H9 (cell line): Measurements from ENCODE around the gene FBLN1. TPM values are rescaled to one million over a fixed set of nuclear protein-coding genes. Genes with fewer than 3 reads are reported as not detected.

ENCODE experiments used
- DNase-seq: peaks from one replicate; pipeline ENCODE4 v3.0.0-alpha.2; 2017
- H2AFZ ChIP-seq: one replicate; pipeline ENCODE4 v1.6.1; 2013; ENCODE audit warnings: mild to moderate bottlenecking, low read length, control low read depth, moderate library complexity
- H2AK5ac ChIP-seq: 2 replicates; pipeline ENCODE4 v1.6.1; 2013; ENCODE audit warnings: low read length, control low read depth, mixed read lengths; ENCODE audit not compliant: insufficient read length
- H2BK120ac ChIP-seq: one replicate; pipeline ENCODE4 v1.6.1; 2013; ENCODE audit warnings: low read depth, mild to moderate bottlenecking, low read length, control low read depth, inconsistent platforms; ENCODE audit not compliant: poor library complexity, severe bottlenecking
- H2BK12ac ChIP-seq: 2 replicates; pipeline ENCODE4 v1.6.1; 2013; ENCODE audit warnings: low read length, control low read depth, mixed read lengths, low read depth; ENCODE audit not compliant: insufficient read length
- H2BK15ac ChIP-seq: 2 replicates; pipeline ENCODE4 v1.6.1; 2013; ENCODE audit warnings: low read depth, low read length, control low read depth
- H2BK20ac ChIP-seq: one replicate; pipeline ENCODE4 v1.6.1; 2013; ENCODE audit warnings: low read depth, mild to moderate bottlenecking, low read length, control low read depth, inconsistent platforms; ENCODE audit not compliant: poor library complexity, severe bottlenecking
- H2BK5ac ChIP-seq: 2 replicates; pipeline ENCODE4 v1.6.1; 2013; ENCODE audit warnings: low read length, control low read depth, mixed read lengths; ENCODE audit not compliant: insufficient read length
- H3K14ac ChIP-seq: 2 replicates; pipeline ENCODE4 v1.6.1; 2013; ENCODE audit warnings: low read length, control low read depth; ENCODE audit not compliant: insufficient read depth
- H3K18ac ChIP-seq: 2 replicates; pipeline ENCODE4 v1.6.1; 2013; ENCODE audit warnings: low read depth, mild to moderate bottlenecking, mixed read lengths, low read length, control low read depth; ENCODE audit not compliant: insufficient read length
- H3K23ac ChIP-seq: 2 replicates; pipeline ENCODE4 v1.6.1; 2013; ENCODE audit warnings: low read length, control low read depth, mixed read lengths, low read depth; ENCODE audit not compliant: insufficient read length
- H3K23me2 ChIP-seq: 2 replicates; pipeline ENCODE4 v1.6.1; 2013; ENCODE audit warnings: low read depth, mild to moderate bottlenecking, mixed read lengths, low read length, control low read depth; ENCODE audit not compliant: insufficient read length, poor library complexity, severe bottlenecking
- H3K27ac ChIP-seq: 2 replicates; pipeline ENCODE4 v1.5.1; 2013; ENCODE audit warnings: low read length, control low read depth, mixed read lengths, low read depth; ENCODE audit not compliant: insufficient read length
- H3K27me3 ChIP-seq: 2 replicates; pipeline ENCODE4 v1.6.1; 2013; ENCODE audit warnings: low read length, control low read depth, inconsistent platforms; ENCODE audit not compliant: insufficient read depth
- H3K4ac ChIP-seq: 2 replicates; pipeline ENCODE4 v1.6.1; 2013; ENCODE audit warnings: low read depth, mild to moderate bottlenecking, control low read depth, inconsistent platforms, low read length, moderate library complexity
- H3K4me1 ChIP-seq: 2 replicates; pipeline ENCODE4 v1.6.1; 2013; ENCODE audit warnings: low read length, control low read depth, inconsistent platforms; ENCODE audit not compliant: insufficient read depth
- H3K4me2 ChIP-seq: 2 replicates; pipeline ENCODE4 v1.6.1; 2013; ENCODE audit warnings: low read length, control low read depth, mixed read lengths; ENCODE audit not compliant: insufficient read length, insufficient read depth
- H3K56ac ChIP-seq: 2 replicates; pipeline ENCODE4 v1.6.1; 2013; ENCODE audit warnings: low read depth, mild to moderate bottlenecking, mixed read lengths, low read length, control low read depth; ENCODE audit not compliant: insufficient read length
- H3K79me1 ChIP-seq: 2 replicates; pipeline ENCODE4 v1.6.1; 2013; ENCODE audit warnings: low read depth, mild to moderate bottlenecking, moderate library complexity, low read length, control low read depth, inconsistent platforms; ENCODE audit not compliant: insufficient read depth, poor library complexity, severe bottlenecking
- H3K79me2 ChIP-seq: 2 replicates; pipeline ENCODE4 v1.6.1; 2013; ENCODE audit warnings: low read length, control low read depth, inconsistent platforms; ENCODE audit not compliant: insufficient read depth
- H3K9ac ChIP-seq: 2 replicates; pipeline ENCODE4 v1.6.1; 2013; ENCODE audit warnings: low read length, control low read depth, mixed read lengths; ENCODE audit not compliant: insufficient read length; ENCODE audit errors: extremely low read depth
- H3K9me3 ChIP-seq: one replicate; pipeline ENCODE4 v1.6.1; 2013; ENCODE audit warnings: low read depth, low read length, inconsistent platforms; ENCODE audit not compliant: control insufficient read depth
- H3T11ph ChIP-seq: one replicate; pipeline ENCODE4 v1.6.1; 2013; ENCODE audit warnings: mild to moderate bottlenecking, low read length, control low read depth, inconsistent platforms
- H4K20me1 ChIP-seq: one replicate; pipeline ENCODE4 v1.6.1; 2013; ENCODE audit not compliant: control insufficient read depth, insufficient read length, insufficient read depth
- H4K5ac ChIP-seq: 2 replicates; pipeline ENCODE4 v1.6.1; 2013; ENCODE audit warnings: low read depth, mild to moderate bottlenecking, mixed read lengths, low read length, control low read depth; ENCODE audit not compliant: insufficient read length
- H4K8ac ChIP-seq: replicated peaks from 2 replicates; pipeline ENCODE4 v1.6.1; 2013; ENCODE audit warnings: low read length, control low read depth, mixed read lengths, low read depth; ENCODE audit not compliant: insufficient read length
- H4K91ac ChIP-seq: 2 replicates; pipeline ENCODE4 v1.6.1; 2013; ENCODE audit warnings: low read depth, mild to moderate bottlenecking, moderate library complexity, mixed read lengths, low read length, control low read depth; ENCODE audit not compliant: insufficient read length
- H3K27ac Mint-ChIP-seq, 3 experiments: 2 replicates in 2 of 3; 3 replicates in 1 of 3; pipeline ENCODE4 v1.8.0; 2020 to 2021; ENCODE audit warnings: mixed read lengths in 3 of 3, mild to moderate bottlenecking in 1 of 3, moderate library complexity in 1 of 3
- H3K27me3 Mint-ChIP-seq: 2 replicates; pipeline ENCODE4 v1.8.0; 2021; ENCODE audit warnings: low read depth, mild to moderate bottlenecking, moderate library complexity, mixed read lengths
- H3K36me3 Mint-ChIP-seq, 3 experiments: 2 replicates in 2 of 3; 3 replicates in 1 of 3; pipeline ENCODE4 v1.8.0; 2020 to 2021; ENCODE audit warnings: low read depth in 3 of 3, mixed read lengths in 3 of 3; ENCODE audit not compliant: insufficient read depth in 1 of 3
- H3K4me1 Mint-ChIP-seq, 2 experiments: 2 replicates each; pipeline ENCODE4 v1.8.0; 2020; ENCODE audit warnings: mixed read lengths in 2 of 2
- H3K4me3 Mint-ChIP-seq, 2 experiments: 2 replicates in 1 of 2; 3 replicates in 1 of 2; pipeline ENCODE4 v1.8.0; 2020 to 2021; ENCODE audit warnings: mild to moderate bottlenecking in 2 of 2, mixed read lengths in 2 of 2, moderate library complexity in 1 of 2
- H3K9me3 Mint-ChIP-seq, 2 experiments: 2 replicates in 1 of 2; 3 replicates in 1 of 2; pipeline ENCODE4 v1.8.0; 2020; ENCODE audit warnings: mild to moderate bottlenecking in 2 of 2, mixed read lengths in 2 of 2, moderate library complexity in 1 of 2
- CTCF ChIP-seq: fragments of 200-600 bp; sonication (generic); conservative IDR thresholded peaks from 3 replicates; pipeline ENCODE4 v1.8.0; 2021; ENCODE audit warnings: antibody characterized with exemption, mild to moderate bottlenecking
- WGBS: extraction: QIAGEN DNeasy Blood & Tissue Kit; methylation state at CpG from one replicate; pipeline ENCODE4 v1.1.7; 2013; ENCODE audit warnings: missing lambda C conversion rate, low lambda C conversion rate, mixed read lengths; ENCODE audit not compliant: insufficient read length; ENCODE audit errors: extremely low coverage; 5-methylcytosine and 5-hydroxymethylcytosine counted together
- total RNA-seq: library from RNA; stranded (reverse); gene quantifications from 2 replicates; pipeline ENCODE4 v1.2.1, GENCODE V29; 2021

The FBLN1 gene
- total RNA-seq, 1 experiment from 2014 or later, result 140 TPM

DNA sequence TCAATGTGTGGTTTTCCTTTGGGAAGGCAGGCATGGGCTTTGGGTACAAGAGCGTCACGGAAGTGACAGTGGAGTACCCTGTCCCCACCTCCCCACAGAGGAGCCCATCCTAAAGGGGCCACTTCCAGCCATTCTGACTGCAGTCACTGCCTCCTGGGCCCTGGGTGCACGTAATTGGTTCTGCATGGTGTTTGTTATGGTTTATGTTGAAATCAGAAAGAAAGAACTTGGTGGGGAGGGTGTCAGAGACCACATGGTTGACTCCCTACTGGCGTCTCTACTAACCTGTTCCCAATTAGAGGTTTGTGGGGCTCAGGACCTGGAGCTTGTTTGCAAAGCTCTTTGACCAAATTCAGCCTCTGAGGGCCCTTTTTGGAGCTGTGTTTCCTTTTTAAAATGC, 48.4 kb upstream of the FBLN1 start:
- H3K27me3 Mint-ChIP-seq, result peaks cover 12% of the 10 kb centered on the region
- Histone ChIP-seq H3K4me1 (no peaks in the 10 kb centered on the region), H3K9me3 (no peaks in the 10 kb centered on the region), H3K18ac (no peak overlapping the region), H3K4me2 (no peak overlapping the region), H3K23me2 (no peaks in the 10 kb centered on the region), H3K79me1 (no peaks in the 10 kb centered on the region), H3K14ac (no peak overlapping the region), H2BK12ac (no peak overlapping the region), H3K23ac (no peak overlapping the region), H3T11ph (no peak overlapping the region), H2BK15ac (no peak overlapping the region), H2BK5ac (no peak overlapping the region), H3K27ac (no peak overlapping the region), H2AK5ac (no peak overlapping the region), H4K5ac (no peak overlapping the region), H3K4ac (no peak overlapping the region), H3K9ac (no peak overlapping the region), H2BK120ac (no peak overlapping the region), H2BK20ac (no peak overlapping the region), H4K91ac (no peak overlapping the region), H4K20me1 (no peaks in the 10 kb centered on the region), H3K79me2 (no peaks in the 10 kb centered on the region), H3K56ac (no peak overlapping the region), H4K8ac (no peak overlapping the region), H3K27me3 (no peaks in the 10 kb centered on the region), H2AFZ (no peak overlapping the region)
- H3K4me1 Mint-ChIP-seq, result no peaks in the 10 kb centered on the region
- no peak overlapping the region for H3K4me3 Mint-ChIP-seq
- no peak overlapping the region for H3K27ac Mint-ChIP-seq
- WGBS, result no CpG with 5 or more reads among the region's 4 CpGs
- no peaks in the 10 kb centered on the region for H3K9me3 Mint-ChIP-seq
- no peak for TF ChIP-seq CTCF
- no peaks in the 10 kb centered on the region for H3K36me3 Mint-ChIP-seq
- no peak for DNase-seq
